Stimulated activated CD8-positive, alpha-beta memory T cell treated with anti-CD3 and anti-CD28 coated beads, Interleukin-7, amount 100 ng/mL, for 4 hours (primary cell): ENCODE measurements around the gene SGMS1.
"Not testable (repeated sequence)": the region's sequence is repeated elsewhere in the genome, so short reads cannot be mapped to it uniquely, and the experiment has no call there.

ENCODE experiments used
- DNase-seq, 2 donors: peaks; one replicate each; pipeline ENCODE4 v3.0.0-alpha.2; 2020; ENCODE audit warnings: low read depth in 2 of 2

The SGMS1 gene

DNA sequence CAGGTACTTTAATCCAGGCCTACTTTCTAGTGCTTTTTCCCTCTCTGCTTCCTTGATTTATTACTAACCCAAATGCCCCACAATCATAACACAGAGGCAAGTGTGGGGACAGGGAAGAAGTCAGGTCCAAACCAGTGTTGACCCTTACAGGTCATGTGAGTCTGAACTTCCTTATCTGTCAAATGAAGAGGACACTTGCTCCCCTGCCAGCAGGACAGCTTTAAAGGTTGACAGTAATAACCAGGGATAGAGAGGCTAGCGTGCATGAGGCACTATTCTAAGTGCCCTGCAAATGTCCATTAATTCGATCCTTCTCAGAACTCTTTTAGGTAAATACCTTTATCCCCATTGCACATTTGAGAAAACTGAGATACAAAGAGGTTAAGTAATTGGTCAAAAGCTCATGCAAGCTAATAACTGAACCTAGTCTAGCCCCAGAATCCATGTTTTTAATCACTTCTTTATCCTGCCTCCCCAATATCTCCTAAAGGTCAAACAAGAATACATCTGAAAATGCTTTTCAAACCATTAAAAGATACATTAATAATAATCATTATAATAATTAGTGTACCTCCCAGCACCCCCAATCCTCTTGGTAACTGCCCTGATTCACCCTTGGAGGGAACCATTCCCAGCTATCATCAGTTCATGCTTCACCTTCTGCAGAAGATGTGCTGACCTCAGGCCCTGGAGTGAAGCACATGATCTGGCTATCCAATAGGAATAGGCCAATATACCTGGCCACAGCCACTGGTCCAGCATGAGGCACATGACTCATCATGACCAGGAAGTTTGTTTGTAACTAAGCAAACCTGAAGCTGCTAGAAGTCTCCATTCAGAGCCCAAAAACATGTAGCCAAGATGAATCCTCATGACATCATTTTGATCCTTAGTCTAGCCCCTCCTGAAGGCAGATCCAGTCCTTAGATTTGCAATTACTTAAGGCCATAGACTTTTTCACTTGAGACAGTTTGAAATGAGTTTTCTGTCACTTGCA is 40.7 kb downstream of the SGMS1 start:
- no peak for DNase-seq

DNA sequence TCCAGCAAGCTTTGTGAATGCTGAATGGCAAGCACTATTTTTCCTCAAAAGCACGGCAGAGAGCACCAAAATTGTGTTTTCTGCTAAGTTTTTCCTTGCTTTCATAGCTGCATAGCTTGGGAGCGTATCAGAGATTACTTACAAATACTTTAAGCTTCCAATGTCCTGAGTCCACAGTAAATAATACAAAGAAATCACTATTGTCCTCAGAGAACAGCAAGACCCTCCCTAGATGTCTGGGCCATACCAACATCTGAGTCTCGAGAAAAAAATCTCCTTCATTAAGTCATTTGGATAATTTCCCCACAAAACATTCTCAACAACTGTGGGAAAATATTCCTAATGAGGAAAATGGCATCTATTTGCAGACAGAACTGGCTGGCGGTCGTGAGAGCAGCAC is 41.7 kb downstream of the SGMS1 start:
- no peak for DNase-seq

DNA sequence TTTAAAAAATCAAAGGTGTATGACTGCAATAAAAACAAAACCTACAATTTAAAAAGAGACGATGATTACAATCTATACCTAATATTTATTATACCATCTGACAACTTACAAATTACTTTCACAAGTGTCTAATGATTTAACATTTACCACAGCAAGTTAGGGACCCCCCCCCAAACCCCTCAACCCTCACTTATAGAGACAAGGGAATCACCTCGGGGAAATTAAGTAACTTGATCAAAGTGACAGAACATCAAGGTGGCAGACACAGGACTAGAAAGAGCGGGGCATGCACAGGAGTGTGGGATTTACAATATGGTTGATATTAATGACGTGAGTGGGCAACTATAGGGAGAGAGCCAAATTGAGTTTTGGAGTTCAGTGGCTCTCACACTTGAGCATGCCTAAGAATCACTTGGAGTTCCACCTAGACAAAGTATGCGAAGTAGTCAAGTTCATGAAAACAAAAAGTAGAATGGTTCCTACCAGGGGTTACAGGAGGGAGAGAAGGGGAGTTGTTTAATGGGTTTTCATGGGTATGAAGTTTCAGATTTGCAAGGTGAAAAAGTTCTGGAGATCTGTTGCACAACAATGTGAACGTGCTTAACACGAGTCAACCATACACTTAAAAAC is 43.4 kb downstream of the SGMS1 start:
- DNase-seq: no peak

DNA sequence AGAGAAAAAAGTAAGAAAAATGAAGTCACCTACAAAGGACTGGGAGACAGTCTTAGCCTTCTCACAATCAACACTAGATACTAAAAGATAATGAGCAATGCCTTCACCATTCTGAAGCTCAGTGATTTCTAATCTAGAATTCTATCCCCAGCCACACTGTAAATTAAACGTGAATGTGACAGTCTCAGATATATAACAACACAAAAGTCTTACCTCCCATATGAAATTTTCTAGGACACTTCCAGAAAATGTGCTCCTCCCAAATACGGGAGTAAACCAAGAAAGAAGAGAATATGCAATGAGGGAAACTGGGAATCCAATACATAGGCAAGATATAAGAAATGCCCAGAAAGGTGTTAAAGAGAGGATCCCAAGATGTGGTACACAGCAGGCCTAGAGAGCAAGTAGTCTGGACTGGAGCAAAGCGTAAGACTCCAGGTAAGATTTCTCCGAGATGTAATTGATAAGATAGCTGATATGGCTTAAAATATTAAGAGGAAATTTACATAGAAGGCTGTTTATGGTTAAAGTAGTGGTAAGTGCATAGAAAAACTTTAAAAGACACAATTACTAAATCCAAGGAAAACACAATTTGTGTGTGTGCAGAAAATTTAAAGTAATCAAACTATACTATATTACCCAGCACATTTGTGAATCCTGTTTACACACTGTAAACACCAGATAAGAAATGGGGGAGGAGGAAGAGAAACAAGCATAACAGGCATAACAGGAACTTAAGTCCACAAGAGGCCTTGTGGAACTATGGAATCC is 44.1 kb downstream of the SGMS1 start:
- no peak for DNase-seq

DNA sequence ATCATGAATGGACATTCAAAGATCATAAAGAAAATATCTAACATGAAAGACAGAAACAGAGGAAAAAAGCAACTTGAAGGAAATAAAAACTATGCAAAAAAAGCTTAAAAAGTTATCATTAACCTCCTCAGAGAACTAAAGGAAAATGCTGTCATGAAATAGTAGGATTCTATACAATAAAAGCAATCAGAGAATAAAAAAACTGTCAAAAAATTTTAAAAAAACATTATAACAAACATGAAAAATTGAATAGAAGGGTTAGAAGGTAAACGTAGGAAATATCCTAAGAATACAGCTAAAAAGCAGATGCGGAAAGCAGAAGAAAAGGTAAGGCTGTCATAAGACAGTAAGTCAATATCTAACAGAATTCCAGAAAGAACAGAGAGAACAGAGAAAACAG is 44.8 kb downstream of the SGMS1 start:
- DNase-seq: no peak

DNA sequence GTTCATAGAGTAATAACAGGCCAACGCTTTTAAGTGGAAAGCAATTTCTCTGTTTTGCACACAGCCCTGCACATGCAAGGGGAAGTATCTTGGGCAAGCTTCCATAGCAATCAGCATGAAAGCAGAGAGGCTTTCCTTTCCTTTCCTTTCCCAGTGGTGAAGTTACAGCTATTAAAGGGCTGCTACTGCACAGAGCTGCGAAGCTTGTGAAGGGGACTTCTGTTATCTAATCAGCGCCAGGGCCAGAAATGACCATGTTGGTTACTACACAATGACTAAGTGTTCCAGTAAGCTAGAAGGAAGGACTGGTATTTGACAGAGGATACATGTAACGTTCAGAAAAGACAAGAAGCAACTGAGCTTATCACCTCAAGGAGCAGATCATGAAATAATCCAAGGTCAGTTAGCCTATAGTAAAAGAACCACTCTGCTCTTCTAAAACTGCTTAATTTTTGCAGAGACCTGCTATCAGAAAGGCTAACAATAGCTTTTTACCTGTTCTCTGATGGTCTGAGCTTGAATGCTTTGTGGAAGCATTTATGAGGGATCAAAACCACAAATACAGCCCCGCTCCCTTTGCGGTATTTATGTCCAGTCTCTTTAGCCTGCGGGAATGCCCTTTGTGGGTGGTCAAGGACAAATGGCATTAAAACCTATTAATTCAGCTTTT is 45.9 kb downstream of the SGMS1 start:
- DNase-seq: no peak

DNA sequence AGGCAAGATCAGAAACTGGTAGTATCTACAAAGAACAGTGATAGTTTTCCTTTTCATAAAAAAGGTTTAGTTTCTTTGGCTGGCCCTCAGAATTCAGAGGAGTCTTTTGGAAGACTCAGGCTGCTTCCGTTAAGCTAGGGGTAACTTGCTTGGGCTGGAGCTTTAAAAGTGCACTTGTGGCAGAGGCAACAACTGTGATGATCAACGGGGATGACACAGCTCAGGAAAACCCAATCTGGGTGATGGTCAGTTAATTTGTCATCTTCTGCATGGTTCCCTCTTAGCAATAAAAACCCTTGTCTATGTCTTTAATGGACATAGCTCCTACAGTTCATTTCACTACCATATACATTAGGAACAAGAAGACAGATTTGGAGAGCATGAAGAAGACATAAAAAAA is 46.7 kb downstream of the SGMS1 start:
- no peak for DNase-seq

DNA sequence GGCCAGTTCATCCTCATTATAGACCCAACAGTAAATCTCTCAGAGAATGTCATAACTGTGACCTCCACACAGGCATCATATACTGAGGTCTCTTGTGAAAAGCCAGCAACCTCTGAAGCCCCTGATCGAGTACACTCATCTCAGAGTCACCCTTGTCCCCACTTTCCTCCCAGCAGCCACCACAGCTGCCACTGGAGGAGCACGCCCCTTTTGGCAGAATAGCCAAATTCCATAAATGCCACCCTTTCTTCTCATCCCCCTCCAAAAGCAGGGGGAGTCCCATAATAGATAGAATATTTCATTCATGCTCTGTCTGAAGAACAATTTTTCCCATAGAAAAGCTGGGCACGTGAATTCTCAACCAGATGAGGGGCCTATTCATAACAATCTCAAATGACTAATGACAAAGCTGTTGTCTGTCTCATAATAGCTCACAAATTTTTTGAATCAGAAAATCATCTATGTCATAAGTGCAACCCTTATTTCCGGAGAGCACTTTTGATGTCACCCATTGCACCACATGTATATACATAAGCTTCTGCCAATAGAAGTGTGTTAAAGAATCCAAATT is 47.4 kb downstream of the SGMS1 start:
- no peak for DNase-seq

DNA sequence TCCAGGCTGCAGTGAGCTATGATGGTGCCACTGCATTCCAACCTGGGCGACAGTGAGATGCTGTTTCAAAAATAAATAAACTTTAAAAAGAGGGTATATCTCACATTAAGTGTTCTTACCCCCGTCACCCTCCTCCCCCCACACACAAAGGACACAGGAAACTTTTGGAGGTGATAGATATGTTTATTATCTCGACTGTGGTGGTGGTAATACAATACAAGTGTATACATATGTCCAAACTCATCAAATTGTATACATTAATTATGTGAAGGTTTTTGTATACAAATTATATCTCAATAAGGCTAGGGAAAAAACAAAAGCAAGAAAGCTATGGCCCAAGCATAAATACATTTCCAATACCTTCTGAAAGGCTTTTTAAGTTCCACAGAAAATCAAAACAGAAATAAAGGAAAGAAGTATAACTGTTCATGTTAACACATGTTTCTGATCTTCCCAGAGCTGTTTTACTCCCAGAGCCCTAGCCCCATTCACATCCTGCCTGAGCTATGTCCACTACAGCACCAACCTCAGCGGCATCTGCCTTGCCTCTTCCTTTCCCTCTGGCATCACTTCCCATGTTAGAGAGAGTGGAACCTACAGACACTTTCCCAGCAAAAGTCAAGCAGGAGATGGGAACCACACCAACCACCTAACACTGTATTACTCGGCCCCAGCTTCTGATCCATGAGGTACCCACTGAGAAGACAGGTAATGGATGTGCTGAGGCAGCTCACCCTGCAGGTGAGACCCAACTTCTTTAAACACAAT is 48.1 kb downstream of the SGMS1 start:
- no peak for DNase-seq

DNA sequence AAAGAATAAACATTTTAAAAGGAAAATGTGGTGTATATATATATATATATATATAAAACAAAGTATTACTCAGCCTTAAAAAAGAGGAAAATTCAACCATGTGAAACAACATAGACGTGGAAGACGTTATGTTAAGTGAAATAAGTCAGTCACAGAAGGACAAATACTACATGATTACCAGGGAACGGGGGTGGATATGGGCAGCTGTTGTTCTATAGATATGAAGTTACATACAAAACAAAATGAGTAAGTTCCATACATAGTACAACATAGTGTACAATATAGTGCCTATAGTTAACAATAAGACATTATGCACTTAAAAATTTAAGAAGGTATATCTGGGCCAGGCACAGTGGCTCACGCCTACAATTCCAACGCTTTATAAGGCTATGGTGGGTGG is 48.8 kb downstream of the SGMS1 start:
- DNase-seq: no peak

DNA sequence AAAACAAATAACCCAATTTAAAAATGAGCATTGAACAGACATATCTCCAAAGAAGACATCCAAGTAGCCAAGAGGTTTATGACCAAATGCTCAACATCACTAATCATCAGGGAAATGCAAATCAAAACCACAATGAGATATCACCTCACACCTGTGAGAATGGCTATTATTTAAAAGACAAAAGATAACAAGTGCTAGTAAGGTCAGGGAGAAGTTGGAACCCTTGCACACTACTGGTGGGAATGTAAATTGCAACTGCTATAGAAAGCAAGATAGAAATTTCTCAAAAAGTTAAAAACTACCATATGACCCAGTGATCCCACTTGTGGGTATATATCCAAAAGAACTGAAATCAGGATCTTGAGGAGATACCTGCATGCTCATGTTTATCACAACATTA is 49.5 kb downstream of the SGMS1 start:
- no peak for DNase-seq

DNA sequence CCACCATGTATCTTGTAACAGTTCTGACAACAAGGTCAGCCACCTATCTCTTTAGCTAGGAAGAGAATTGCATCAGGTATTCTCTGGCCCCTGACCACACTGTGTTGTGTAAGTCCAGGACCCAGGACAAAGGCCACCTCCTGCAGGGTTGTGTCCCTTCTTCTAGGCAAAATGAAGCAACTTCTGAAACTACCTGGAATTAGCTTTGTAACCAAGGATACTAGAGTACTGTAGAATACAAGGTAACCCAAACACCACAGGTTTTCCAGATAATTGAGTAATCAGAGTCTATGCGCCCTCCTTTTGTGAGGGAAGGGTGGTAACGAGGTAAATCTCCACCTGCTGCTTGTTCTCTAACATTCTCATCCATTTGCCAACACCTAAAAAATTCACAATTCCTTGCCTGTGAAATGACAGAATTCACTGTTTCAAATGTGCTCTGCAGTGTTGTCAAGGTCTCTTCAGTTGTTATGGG is 51.7 kb downstream of the SGMS1 start:
- DNase-seq: no peak

DNA sequence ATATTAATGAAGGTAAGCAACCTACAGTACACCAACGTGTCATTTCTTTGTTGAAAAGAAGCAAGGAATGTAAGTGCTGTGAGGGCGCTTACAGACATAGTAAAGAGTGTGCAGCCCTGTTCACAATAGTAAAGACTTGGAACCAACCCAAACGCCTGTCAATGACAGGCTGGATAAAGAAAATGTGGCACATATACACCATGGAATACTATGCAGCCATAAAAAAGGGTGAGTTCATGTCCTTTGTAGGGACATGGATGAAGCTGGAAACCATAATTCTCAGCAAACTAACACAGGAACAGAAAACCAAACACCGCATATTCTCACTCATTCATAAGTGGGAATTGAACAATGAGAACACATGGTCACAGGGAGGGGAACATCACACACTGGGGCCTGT is 55.0 kb downstream of the SGMS1 start:
- not testable (repeated sequence) for DNase-seq

DNA sequence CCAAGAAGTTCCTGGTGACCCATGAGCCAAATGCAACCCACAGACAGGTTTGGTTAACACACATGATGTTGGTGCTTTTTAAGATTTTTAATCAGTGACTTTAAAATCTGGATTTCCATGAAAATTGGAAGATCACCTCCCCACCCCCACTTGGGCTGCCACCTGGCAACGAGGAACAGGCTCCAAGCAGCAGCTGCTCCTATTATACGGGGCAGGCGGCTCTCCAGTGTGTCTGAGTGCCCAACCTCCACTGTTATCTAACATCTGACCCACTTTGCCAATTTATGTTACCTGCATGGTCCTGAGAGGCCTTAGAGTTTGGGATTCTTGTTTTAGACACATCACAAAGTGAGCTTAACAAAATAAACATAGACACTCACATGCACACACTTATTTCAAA is 56.4 kb downstream of the SGMS1 start:
- DNase-seq: no peak

DNA sequence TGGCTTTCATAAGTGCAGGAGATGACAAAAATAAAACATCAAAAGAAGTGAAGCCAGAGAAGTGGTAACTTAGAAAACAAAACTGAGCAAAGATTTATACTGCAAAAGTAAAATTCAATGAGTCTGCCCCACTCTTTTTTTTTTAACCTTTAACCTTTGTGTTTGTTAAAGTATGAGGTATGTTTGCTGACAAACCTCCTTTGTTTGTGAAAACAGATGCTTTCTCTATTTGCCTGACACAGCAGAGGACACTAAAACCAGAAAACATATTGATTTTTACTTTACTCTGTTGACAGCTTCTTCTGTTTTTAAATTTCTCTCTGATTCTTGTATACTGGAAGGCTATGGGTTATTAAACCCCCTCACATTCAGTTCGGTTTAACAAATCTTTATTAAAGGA is 57.6 kb downstream of the SGMS1 start:
- DNase-seq: no peak

DNA sequence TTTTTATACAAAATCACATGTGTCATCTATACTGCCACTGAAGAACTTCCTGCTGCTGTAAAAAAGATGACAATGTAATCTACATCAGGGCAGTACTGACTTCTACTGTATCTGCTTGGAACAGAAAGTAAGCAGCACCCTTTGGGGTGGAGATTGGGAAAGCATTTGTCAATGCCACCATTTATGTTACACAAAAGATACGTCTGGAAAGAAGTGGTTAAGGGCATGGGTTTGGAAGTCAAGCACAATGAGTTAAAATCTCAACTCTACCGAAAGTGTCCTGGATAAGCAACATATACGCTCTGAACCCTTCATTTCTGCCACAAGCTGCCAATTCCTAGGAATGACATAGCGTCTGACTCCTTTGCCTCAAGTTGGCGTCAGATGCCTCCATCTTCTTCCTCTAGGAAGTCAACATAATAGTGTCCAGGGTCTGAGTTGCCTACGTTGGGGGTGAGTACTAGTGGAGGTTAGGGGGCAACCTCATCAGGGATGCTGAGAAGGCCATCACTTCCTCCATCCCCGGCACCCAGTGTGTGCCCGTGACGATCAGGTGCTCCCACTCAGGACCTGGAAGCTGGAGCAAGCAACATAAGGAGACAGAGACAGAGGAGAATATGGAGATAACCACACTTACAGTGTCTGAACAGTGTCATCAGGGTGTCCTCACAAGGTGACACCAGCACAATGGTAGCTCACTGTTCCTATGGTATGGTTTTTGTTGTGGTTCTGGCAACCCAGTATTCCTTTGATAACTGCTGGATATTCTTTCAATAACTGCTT is 58.3 kb downstream of the SGMS1 start:
- DNase-seq: no peak

DNA sequence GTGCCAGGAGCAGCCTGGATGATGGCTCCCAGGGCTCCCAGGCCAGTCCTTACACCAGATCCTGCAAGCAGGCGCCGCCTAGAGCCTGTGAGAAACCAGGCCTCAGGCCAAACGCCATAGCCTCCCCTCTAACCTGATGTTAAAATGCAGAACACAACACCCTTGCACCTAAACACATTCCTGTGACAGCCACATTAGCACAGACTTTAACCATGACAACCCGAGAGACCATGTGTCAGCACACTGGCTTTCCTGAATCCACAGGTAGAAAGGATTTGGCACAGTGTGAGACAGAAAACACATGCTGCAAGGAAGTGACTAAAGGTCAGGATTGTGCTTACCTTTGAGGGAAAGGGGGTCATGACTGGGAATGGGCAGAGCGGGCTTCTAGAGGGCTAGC is 59.9 kb downstream of the SGMS1 start:
- no peak for DNase-seq

DNA sequence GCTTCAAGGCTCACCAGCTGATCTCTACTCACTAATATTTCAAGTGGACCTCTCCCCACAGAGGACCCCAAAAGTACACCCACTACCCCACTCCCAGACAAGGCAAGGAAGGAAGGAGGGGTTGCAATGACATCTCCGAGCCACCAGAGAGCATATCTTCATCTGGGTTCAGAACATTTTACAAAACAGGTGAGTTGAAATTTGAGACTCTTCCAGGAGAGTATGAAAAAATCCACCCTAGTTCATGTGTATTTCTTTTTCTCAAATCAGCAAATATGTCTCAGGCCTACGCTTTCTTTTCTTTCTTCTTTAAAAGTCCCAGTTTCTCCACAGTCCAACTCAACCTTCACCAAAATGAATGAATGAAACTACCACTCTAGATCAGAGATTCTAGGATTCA is 61.9 kb downstream of the SGMS1 start:
- DNase-seq: no peak

DNA sequence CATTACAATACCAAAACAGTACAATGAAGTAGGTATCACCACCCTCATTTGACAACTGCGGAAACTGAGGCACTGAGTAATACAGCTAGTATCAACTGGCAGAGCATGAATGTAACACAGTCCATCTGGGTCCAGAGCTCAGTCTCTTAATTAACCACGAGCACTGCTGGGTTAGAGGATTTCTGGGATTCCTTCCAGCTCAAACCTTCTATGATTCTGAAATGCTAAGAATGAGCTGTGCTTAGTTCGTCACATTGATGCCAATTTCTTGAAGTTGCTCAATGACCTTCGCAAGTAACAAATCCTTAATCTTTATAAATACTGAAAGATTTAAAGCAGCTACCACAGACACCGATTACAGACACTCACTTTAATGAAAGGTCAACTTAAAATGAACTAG is 62.5 kb downstream of the SGMS1 start:
- no peak for DNase-seq

DNA sequence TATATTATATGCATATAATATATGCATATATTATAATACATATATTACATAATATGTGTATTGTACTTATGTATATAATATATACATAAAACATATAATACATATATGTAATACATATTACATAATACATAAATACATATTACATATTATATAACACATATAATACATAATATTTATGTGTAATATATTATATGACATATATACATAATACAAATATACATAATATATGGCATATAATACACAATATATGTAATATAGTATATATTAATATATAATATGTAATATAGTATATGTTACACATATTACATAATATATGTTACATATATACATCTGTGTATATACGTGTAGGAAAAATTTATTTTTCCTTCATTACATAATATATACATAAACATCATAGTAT is 63.4 kb downstream of the SGMS1 start:
- DNase-seq: no peak
